Muscle layer of duodenum (tissue), 2 donors: ENCODE data around the gene ACVR1C.
A peak's percentile ranks its signal among the peaks of the same experiment; 100 is the strongest.

Source experiments
- H3K27ac ChIP-seq: one replicate; pipeline ENCODE4 v1.7.0; 2013; ENCODE audit warnings: mild to moderate bottlenecking, low read length
- H3K27me3 ChIP-seq: one replicate; pipeline ENCODE4 v1.7.0; 2013; ENCODE audit warnings: low read depth, mild to moderate bottlenecking, control low read depth, low read length
- H3K36me3 ChIP-seq, 2 donors: one replicate each; pipeline ENCODE4 v1.7.0; 2013; ENCODE audit warnings: low read length in 2 of 2, control low read depth in 1 of 2, mild to moderate bottlenecking in 1 of 2; ENCODE audit not compliant: insufficient read depth in 2 of 2, control insufficient read depth in 1 of 2
- H3K4me1 ChIP-seq, 2 donors: one replicate each; pipeline ENCODE4 v1.7.0; 2013; ENCODE audit warnings: low read length in 2 of 2, mild to moderate bottlenecking in 2 of 2, control low read depth in 1 of 2, moderate library complexity in 1 of 2; ENCODE audit not compliant: insufficient read depth in 2 of 2, control insufficient read depth in 1 of 2
- H3K4me3 ChIP-seq, 2 donors: one replicate each; pipeline ENCODE4 v1.7.0; 2013; ENCODE audit warnings: low read length in 2 of 2, low read depth in 1 of 2, mild to moderate bottlenecking in 1 of 2
- H3K9me3 ChIP-seq, 2 donors: one replicate each; pipeline ENCODE4 v1.7.0; 2013; ENCODE audit warnings: low read length in 2 of 2, control low read depth in 1 of 2, mild to moderate bottlenecking in 1 of 2; ENCODE audit not compliant: control insufficient read depth in 1 of 2
- donor health status: healthy.

Gene ACVR1C

DNA sequence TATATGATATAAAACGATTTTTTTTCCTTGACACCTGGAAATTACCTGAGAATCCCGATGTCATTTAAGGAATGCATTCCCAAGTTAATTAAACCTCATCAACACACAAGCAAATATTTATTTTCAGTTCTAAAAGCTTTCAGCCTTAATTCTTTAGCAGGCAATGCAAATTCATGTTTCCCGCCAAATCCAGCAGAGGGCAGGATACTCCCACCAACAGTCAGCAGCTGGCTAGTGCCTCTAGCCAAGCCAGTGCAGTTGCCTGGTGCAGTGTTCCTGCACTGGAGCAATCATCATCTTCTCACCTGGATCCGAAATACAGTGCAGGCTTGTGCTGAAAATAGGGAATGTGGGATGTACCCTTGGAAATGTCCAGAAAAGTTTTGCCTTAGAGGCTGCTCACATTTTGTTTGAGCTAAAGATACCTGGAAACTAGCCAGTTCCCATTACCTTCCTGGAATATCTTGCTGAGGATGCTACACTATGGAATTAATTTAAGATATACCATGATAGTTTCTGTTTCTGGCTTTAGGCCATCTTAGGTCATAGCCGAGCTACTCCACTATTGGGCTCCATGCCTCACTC, 136.4 kb downstream of the ACVR1C start:
- Histone ChIP-seq H3K4me3 (no peak overlapping the region), H3K36me3 (no peaks in the 10 kb centered on the region), H3K4me1 (no peaks in the 10 kb centered on the region), H3K9me3 (no peaks in the 10 kb centered on the region), H3K27me3 (no peaks in the 10 kb centered on the region), H3K27ac (no peak overlapping the region)

DNA sequence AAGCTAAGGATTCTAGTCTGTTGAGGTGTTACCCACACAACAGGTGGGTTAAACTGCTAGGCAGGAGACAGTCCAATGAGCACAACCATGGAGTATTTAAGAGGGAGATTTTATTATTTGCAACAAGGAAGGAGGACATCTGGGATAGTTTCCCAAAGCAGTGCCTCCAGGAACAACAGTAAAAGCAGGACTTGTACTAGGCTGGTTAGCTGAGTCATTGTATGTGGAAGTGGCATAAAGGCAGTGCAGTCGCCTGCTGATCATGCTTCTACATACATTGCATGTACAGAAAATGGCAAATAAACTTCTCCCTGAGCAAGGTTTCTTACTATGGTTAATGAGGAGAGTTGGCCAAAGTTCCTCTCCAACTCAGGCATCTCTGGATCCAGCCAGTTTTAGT, 138.7 kb downstream of the ACVR1C start:
- Histone ChIP-seq H3K4me3 (no peak overlapping the region), H3K27ac (no peak overlapping the region), H3K36me3 (no peaks in the 10 kb centered on the region), H3K4me1 (no peaks in the 10 kb centered on the region), H3K27me3 (no peaks in the 10 kb centered on the region), H3K9me3 (no peaks in the 10 kb centered on the region)

DNA sequence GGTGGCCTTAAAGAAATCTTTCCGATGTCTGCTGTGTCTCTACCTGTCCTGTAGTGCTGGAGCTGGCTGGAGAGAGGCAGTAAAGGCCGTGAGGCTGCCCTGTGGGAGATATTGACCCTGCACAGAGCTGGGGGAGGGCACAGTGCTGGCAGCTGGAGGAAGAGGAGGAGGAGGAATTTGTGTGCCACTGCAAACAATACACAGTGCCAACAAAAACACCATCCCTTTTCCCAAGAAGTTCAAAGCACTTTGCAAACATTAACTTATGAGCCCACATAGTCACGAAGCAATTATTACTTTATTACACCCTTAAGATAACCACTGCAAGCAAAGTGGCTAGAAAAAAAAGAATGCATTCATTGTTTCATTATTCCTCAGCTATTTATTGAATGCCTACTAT, 139.8 kb downstream of the ACVR1C start:
- Histone ChIP-seq H3K27me3 (no peaks in the 10 kb centered on the region), H3K4me1 (no peaks in the 10 kb centered on the region), H3K4me3 (peak overlapping the region in 1 of 2 donors; percentile 27), H3K36me3 (no peaks in the 10 kb centered on the region), H3K9me3 (no peaks in the 10 kb centered on the region), H3K27ac (peak overlapping the region; percentile 53)

DNA sequence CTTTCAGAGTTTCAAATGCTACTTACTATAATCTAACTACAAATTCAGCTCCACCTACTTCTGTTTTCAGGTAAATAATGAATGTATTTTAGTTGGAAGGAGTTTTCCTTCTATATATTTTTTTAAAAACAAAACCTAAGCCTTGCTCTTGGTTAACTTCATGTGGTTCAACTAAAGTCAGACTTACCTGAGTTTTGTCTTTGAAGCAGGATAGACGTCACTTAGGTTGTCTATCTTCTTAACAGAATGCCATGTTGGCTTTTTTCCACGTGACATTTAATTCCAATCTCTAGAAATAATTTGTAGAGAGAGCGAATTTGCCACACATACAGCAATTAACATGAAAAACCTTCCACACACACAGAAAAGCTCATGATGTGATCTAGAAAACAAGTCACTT, 140.9 kb downstream of the ACVR1C start:
- H3K4me1 ChIP-seq: no peaks in the 10 kb centered on the region
- H3K9me3 ChIP-seq: no peaks in the 10 kb centered on the region
- no peak overlapping the region for H3K4me3 ChIP-seq
- H3K36me3 ChIP-seq: no peaks in the 10 kb centered on the region
- peak overlapping the region; percentile 53 for H3K27ac ChIP-seq
- H3K27me3 ChIP-seq: no peaks in the 10 kb centered on the region

DNA sequence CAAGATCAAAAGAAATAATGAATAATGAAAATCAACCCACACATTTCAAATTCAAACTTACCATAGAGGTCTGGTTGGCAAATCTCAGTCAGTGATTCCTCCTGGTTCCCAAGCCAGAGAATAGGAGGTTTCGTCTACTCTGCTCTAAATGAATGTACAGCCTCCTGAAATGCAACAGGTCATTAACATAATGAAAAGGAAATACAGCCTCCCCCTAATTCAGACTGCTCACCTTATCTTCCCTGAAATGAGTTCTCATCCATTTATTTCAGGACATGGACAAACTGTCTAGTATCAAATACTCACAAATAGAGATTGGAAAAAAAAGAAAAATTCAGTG, 141.4 kb downstream of the ACVR1C start:
- no peaks in the 10 kb centered on the region for H3K27me3 ChIP-seq
- no peaks in the 10 kb centered on the region for H3K9me3 ChIP-seq
- no peaks in the 10 kb centered on the region for H3K4me1 ChIP-seq
- peak overlapping the region; percentile 53 for H3K27ac ChIP-seq
- H3K4me3 ChIP-seq: no peak overlapping the region
- H3K36me3 ChIP-seq: no peaks in the 10 kb centered on the region

DNA sequence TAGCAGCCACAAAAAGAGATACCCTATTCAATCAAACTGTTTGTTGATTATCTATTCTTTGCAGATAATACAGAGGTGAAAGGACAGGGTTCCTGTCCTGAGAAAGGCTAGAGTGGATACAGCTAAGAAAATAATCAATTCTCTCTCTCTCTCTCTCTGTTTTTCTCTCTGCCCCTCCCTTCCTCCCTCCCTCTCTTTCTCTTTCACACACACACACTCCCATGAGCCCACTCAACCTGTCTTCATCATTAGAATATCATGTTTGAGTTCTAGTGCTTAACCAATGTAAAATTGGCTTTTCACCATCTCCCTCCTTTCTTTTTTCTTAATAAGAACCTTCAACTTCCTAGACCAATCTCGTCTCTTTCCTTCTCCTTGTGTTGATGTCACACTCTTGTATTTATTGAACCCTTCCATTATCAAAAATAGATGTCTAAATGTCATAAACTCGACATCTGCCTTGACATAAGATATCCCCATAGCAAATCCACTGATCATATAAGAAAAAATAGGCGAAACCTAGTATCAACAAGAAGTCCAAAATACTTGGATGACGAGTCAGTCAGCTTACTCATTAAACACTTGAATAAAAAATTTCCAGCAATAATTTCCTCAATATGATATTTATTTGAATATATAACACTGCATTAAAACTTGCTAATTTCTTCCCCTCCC, 141.9 kb downstream of the ACVR1C start:
- peak overlapping the region; percentile 53 for H3K27ac ChIP-seq
- H3K27me3 ChIP-seq: no peaks in the 10 kb centered on the region
- no peaks in the 10 kb centered on the region for H3K36me3 ChIP-seq
- H3K4me1 ChIP-seq: no peaks in the 10 kb centered on the region
- peak overlapping the region in 1 of 2 donors; percentile 43 for H3K4me3 ChIP-seq
- no peaks in the 10 kb centered on the region for H3K9me3 ChIP-seq

DNA sequence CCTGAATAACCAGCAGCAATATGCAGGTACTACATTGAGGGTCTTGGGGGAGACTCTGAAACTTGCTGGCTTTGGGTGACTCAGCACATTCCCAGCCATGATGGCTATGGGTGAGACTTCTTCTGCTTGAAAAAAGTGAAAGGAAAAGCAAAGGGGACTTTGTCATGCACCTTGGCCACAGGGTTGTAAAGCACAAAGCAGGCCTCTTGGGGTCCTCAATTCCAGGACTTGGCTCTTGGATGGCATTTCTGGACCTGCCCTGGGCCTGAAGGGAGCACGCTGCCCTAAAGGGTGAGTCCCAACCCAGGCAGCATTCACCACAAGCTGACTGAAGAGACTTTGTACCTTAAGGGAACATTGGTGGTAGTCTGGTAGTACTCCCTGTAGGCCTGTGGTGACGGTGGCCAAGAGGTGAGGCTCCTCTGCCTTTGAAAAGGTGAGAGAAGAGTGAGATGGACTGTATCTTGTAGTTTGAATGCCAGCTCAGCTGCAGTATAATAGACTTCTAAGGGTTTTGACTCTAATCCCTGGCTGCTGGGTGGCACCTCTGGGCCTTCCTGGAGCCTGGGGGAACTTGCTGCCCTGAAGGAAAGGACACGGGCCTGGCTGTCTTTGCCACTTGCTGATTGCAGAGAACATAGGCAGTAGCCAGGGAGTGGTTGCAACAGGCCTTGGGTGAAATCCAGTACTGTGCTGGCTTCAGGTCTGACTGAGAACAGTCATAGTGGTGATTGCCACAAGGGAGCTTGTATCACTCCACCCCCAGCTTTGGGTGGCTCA, 148.3 kb downstream of the ACVR1C start:
- no peaks in the 10 kb centered on the region for H3K36me3 ChIP-seq
- no peak overlapping the region for H3K4me3 ChIP-seq
- H3K27me3 ChIP-seq: no peaks in the 10 kb centered on the region
- no peaks in the 10 kb centered on the region for H3K9me3 ChIP-seq
- no peaks in the 10 kb centered on the region for H3K4me1 ChIP-seq
- H3K27ac ChIP-seq: no peak overlapping the region

DNA sequence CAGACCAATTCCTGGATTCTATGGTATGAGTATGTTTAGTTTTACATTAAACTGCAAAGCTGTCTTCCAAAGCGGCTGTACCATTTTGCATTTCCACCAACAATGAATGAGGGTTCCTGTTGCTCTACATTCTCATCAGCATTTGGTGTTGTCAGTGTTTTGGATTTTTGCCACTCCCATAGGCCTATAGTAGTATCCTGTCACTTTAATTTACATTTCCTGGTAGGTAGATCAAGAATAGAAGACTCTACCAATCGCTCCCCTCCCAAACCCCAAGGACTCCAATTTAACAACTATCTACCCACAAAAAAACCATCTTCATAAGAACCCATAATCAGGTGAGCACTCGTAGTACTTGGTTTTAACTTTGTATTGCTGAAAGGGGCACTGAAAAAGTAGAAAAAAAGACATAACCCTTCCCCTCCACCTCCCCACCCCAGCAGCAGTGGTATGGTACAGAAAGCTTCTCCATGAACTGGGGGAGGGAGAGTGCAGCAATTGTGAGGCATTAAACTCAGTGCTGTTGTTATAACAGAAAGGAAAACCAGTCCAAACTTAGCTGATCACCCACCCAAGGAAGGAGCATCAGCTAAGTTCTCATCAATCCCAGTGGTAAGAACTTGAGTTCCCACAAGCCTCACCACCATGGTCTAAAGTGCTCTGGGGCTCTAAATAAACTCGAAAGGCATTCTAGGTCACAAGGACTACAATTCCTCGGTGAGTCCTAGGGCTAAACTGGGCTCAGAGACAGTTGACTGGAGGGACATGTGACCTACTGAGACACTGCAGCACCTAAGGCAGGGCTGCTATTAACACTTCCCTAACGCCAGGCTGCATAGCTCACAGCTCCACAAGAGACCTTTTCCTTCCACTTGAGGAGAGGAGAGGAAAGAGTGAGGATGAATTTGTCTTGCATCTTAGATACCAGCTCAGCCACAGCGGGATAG, 149.3 kb downstream of the ACVR1C start:
- H3K4me1 ChIP-seq: no peaks in the 10 kb centered on the region
- no peaks in the 10 kb centered on the region for H3K9me3 ChIP-seq
- H3K4me3 ChIP-seq: no peak overlapping the region
- no peak overlapping the region for H3K27ac ChIP-seq
- no peaks in the 10 kb centered on the region for H3K36me3 ChIP-seq
- no peaks in the 10 kb centered on the region for H3K27me3 ChIP-seq

DNA sequence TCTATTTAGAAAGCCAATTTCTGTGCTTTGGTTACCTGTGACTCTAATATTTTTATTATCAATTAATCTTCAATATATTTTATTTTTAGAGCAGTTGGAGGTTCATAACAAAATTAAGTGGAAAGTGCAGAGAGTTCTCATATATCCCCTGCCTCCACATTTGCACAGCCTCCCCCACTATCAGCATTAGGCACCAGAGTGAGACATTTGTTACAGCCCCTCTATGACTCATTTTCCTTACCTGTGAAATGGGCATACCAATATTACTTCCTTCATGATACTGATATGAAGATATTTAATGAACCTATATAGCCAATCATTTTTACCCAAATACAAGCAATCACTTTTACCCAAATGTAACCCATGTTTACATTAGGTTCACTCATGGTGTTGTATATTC, 150.7 kb downstream of the ACVR1C start:
- Histone ChIP-seq H3K27me3 (no peaks in the 10 kb centered on the region), H3K4me1 (no peaks in the 10 kb centered on the region), H3K27ac (no peak overlapping the region), H3K36me3 (no peaks in the 10 kb centered on the region), H3K4me3 (no peak overlapping the region), H3K9me3 (no peaks in the 10 kb centered on the region)

DNA sequence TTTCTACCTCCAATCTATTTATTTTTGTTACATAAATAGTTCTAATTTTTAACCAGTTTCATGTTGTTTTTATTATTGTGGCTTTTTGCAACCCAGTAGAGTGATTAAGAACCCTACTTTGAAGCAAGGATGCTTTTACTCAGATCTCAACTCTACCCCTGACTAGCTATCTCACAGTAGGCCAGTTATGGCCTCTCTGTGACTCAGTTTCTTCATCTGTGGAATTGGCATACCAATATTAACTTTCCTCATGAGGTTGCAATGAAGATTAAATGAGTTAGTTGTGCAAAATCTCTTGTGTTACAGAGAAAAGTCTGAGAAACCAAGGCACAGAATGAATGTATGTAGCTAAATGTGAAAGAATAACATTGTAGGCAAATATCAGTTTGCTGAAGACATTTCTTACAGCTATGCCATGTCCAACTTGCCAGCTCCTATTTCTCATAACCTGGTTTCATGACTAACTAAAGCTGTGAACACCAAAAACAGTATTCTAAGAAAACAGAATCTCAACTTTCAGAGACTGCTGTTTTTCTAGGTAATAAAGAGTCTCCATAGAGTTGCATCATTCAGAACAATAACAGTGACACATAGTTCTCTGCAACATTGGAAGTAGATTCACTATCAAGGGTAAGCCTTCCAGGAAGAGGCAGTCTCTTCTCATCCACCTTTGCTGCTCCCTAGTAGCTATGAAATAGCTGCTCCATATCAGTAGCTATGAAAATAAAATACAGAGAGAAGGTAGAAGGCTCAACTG, 151.5 kb downstream of the ACVR1C start:
- Histone ChIP-seq H3K27me3 (no peaks in the 10 kb centered on the region), H3K9me3 (no peaks in the 10 kb centered on the region), H3K4me1 (no peaks in the 10 kb centered on the region), H3K4me3 (no peak overlapping the region), H3K36me3 (no peaks in the 10 kb centered on the region), H3K27ac (no peak overlapping the region)
